Measurements from ENCODE around the gene IGF2BP1. TPM values are rescaled to one million over a fixed set of nuclear protein-coding genes. Genes with fewer than 3 reads are reported as not detected.

The IGF2BP1 gene
- total RNA-seq, 1 experiment from 2014 or later = 1.2 TPM

Other genes with a start within 250 kb of the IGF2BP1 start
- 0.34 TPM in 1 of 2 replicates, not detected in the other for gene TTLL6, start 180.2 kb upstream of the IGF2BP1 start, total RNA-seq (2014; rRNA removed; shearing (Covaris generic); ENCODE audit: low replicate concordance)
- gene CALCOCO2, start 166.3 kb upstream of the IGF2BP1 start, total RNA-seq (2014; rRNA removed; shearing (Covaris generic); ENCODE audit: low replicate concordance) = 24.8 and 38.5 TPM in 2 replicates
- 65.0 and 102 TPM in 2 replicates for gene ATP5MC1, start 104.6 kb upstream of the IGF2BP1 start, total RNA-seq (2014; rRNA removed; shearing (Covaris generic); ENCODE audit: low replicate concordance)
- 151 and 159 TPM in 2 replicates for gene UBE2Z, start 89.0 kb upstream of the IGF2BP1 start, total RNA-seq (2014; rRNA removed; shearing (Covaris generic); ENCODE audit: low replicate concordance)
- gene SNF8, start 52.5 kb upstream of the IGF2BP1 start, total RNA-seq (2014; rRNA removed; shearing (Covaris generic); ENCODE audit: low replicate concordance) = 467 and 493 TPM in 2 replicates
- gene GIP, start 28.8 kb upstream of the IGF2BP1 start, total RNA-seq (2014; rRNA removed; shearing (Covaris generic); ENCODE audit: low replicate concordance) = not detected in 2 replicates
- 13.2 and 20.0 TPM in 2 replicates for gene B4GALNT2, start 135.4 kb downstream of the IGF2BP1 start, total RNA-seq (2014; rRNA removed; shearing (Covaris generic); ENCODE audit: low replicate concordance)
- 0.78 TPM in 1 of 2 replicates, not detected in the other for gene GNGT2, start 213.2 kb downstream of the IGF2BP1 start, total RNA-seq (2014; rRNA removed; shearing (Covaris generic); ENCODE audit: low replicate concordance)
- gene ABI3, start 213.3 kb downstream of the IGF2BP1 start, total RNA-seq (2014; rRNA removed; shearing (Covaris generic); ENCODE audit: low replicate concordance) = 0.37 and 1.6 TPM in 2 replicates
- 29.9 and 39.0 TPM in 2 replicates for gene PHOSPHO1, start 233.4 kb downstream of the IGF2BP1 start, total RNA-seq (2014; rRNA removed; shearing (Covaris generic); ENCODE audit: low replicate concordance)

Data from Caki2 (cell line).